H1 (cell line): ENCODE data around the gene KDM2A.

ENCODE experiments used
- EP300 ChIP-seq, 2 experiments: IDR thresholded peaks; 1 replicate in 1 of 2; 2 replicates in 1 of 2; pipeline ENCODE4 v1.6.1; 2011 to 2012; ENCODE audit warnings: low read depth in 2 of 2, low read length in 2 of 2, mild to moderate bottlenecking in 2 of 2, borderline replicate concordance in 1 of 2, inconsistent platforms in 1 of 2, moderate library complexity in 1 of 2
- HDAC2 ChIP-seq, 2 experiments: fragments of 300-600 bp in 1 of 2; sonication (generic) in 1 of 2; IDR thresholded peaks; 2 replicates each; pipeline ENCODE4 v1.6.1; 2011 to 2012; ENCODE audit warnings: low read depth in 2 of 2, low read length in 2 of 2, mild to moderate bottlenecking in 2 of 2, moderate library complexity in 2 of 2, borderline replicate concordance in 1 of 2, inconsistent platforms in 1 of 2
- POLR2AphosphoS5 ChIP-seq: IDR thresholded peaks from 2 replicates; pipeline ENCODE4 v1.6.1; 2011; ENCODE audit warnings: low read depth, low read length
- RNF2 ChIP-seq: fragments of 200-900, 300-1000 bp; sonication (generic); IDR thresholded peaks from 2 replicates; pipeline ENCODE4 v1.7.1; 2016; ENCODE audit warnings: borderline replicate concordance, low read depth, mild to moderate bottlenecking, antibody characterized with exemption, low read length; ENCODE audit not compliant: poor library complexity, severe bottlenecking; ENCODE audit errors: missing control alignments
- TF ChIP-seq, protein P1 (sequence below): IDR thresholded peaks from 2 replicates; pipeline ENCODE4 v1.6.1; 2011; ENCODE audit warnings: low read depth, mild to moderate bottlenecking, low read length; ENCODE audit not compliant: insufficient read depth
- TF ChIP-seq, protein P2 (sequence below): IDR thresholded peaks from 2 replicates; pipeline ENCODE4 v1.6.1; 2012; ENCODE audit warnings: inconsistent platforms
- TF ChIP-seq, protein P3 (sequence below): IDR thresholded peaks from 2 replicates; pipeline ENCODE4 v1.6.1; 2012; ENCODE audit warnings: low read length, inconsistent platforms
- TF ChIP-seq, protein P4 (sequence below): IDR thresholded peaks from 2 replicates; pipeline ENCODE4 v1.6.1; 2012; ENCODE audit warnings: inconsistent platforms
- TF ChIP-seq, protein P5 (sequence below), 3 experiments: IDR thresholded peaks; 1 replicate in 2 of 3; 2 replicates in 1 of 3; pipeline versions ENCODE4 v1.5.1 to v1.6.1; 2011; ENCODE audit warnings: low read length in 3 of 3, mild to moderate bottlenecking in 3 of 3, inconsistent platforms in 2 of 3, low read depth in 1 of 3, moderate library complexity in 1 of 3; ENCODE audit not compliant: insufficient read depth in 1 of 3; ENCODE audit errors: control extremely low read depth in 1 of 3
- TF ChIP-seq, protein P6 (sequence below): IDR thresholded peaks from 2 replicates; pipeline ENCODE4 v1.6.1; 2011; ENCODE audit warnings: low read length, improper control_type of control experiment

DNA sequence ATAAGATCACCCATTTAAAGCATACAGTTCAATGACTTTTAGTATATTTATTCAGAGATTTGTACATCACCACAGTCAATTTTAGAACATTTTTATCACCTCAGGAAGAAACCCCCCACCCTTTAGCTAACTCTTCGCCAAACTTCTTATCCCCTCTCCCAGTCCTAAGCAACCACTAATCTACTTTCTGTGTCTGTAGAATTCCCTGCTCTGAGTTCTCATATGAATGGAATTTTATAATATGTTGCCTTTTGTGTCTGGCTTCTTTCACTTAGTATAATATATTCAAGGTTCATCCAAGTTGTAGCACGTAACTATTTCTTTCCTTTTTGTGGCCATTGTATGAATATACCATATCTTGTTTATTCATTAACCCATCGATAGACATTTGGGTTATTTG is 173.6 kb downstream of the KDM2A start:
- TF ChIP-seq, protein P1, sequence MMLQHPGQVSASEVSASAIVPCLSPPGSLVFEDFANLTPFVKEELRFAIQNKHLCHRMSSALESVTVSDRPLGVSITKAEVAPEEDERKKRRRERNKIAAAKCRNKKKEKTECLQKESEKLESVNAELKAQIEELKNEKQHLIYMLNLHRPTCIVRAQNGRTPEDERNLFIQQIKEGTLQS: no peak
- TF ChIP-seq RNF2 (no peak), HDAC2 (IDR thresholded peaks at IDR 0.05; ENCODE audit: borderline replicate concordance in 1 of 2, low read depth in 2 of 2, low read length in 2 of 2) (no peak), POLR2AphosphoS5 (no peak), EP300 (IDR thresholded peaks at IDR 0.05; ENCODE audit: borderline replicate concordance in 1 of 2, low read depth in 2 of 2, low read length in 2 of 2) (no peak)
- TF ChIP-seq, protein P2, sequence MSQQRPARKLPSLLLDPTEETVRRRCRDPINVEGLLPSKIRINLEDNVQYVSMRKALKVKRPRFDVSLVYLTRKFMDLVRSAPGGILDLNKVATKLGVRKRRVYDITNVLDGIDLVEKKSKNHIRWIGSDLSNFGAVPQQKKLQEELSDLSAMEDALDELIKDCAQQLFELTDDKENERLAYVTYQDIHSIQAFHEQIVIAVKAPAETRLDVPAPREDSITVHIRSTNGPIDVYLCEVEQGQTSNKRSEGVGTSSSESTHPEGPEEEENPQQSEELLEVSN: no peak
- TF ChIP-seq, protein P3, sequence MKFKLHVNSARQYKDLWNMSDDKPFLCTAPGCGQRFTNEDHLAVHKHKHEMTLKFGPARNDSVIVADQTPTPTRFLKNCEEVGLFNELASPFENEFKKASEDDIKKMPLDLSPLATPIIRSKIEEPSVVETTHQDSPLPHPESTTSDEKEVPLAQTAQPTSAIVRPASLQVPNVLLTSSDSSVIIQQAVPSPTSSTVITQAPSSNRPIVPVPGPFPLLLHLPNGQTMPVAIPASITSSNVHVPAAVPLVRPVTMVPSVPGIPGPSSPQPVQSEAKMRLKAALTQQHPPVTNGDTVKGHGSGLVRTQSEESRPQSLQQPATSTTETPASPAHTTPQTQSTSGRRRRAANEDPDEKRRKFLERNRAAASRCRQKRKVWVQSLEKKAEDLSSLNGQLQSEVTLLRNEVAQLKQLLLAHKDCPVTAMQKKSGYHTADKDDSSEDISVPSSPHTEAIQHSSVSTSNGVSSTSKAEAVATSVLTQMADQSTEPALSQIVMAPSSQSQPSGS: no peak
- TF ChIP-seq, protein P4, sequence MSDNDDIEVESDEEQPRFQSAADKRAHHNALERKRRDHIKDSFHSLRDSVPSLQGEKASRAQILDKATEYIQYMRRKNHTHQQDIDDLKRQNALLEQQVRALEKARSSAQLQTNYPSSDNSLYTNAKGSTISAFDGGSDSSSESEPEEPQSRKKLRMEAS: no peak
- TF ChIP-seq, protein P5, sequence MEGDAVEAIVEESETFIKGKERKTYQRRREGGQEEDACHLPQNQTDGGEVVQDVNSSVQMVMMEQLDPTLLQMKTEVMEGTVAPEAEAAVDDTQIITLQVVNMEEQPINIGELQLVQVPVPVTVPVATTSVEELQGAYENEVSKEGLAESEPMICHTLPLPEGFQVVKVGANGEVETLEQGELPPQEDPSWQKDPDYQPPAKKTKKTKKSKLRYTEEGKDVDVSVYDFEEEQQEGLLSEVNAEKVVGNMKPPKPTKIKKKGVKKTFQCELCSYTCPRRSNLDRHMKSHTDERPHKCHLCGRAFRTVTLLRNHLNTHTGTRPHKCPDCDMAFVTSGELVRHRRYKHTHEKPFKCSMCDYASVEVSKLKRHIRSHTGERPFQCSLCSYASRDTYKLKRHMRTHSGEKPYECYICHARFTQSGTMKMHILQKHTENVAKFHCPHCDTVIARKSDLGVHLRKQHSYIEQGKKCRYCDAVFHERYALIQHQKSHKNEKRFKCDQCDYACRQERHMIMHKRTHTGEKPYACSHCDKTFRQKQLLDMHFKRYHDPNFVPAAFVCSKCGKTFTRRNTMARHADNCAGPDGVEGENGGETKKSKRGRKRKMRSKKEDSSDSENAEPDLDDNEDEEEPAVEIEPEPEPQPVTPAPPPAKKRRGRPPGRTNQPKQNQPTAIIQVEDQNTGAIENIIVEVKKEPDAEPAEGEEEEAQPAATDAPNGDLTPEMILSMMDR (IDR thresholded peaks at IDR 0.05; ENCODE audit: control extremely low read depth in 1 of 3, insufficient read depth in 1 of 3, low read depth in 1 of 3, low read length in 3 of 3): no peak
- TF ChIP-seq, protein P6, sequence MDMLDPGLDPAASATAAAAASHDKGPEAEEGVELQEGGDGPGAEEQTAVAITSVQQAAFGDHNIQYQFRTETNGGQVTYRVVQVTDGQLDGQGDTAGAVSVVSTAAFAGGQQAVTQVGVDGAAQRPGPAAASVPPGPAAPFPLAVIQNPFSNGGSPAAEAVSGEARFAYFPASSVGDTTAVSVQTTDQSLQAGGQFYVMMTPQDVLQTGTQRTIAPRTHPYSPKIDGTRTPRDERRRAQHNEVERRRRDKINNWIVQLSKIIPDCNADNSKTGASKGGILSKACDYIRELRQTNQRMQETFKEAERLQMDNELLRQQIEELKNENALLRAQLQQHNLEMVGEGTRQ: no peak
